ENCODE results near the gene PAQR7. TPM values are rescaled to one million over a fixed set of nuclear protein-coding genes. Genes with fewer than 3 reads are reported as not detected.
A peak's percentile ranks its signal among the peaks of the same experiment; 100 is the strongest.

Gene PAQR7
- total RNA-seq, 1 donor from 2014 or later, result 18.7 TPM

GRCh38 chr1:25856856-25857255 is 18.7 kb downstream of the PAQR7 start:
- Mint-ChIP-seq H3K27ac (ENCODE audit: unreplicated experiment) (peak overlapping the region; percentile 14), H3K27me3 (ENCODE audit: unreplicated experiment) (peaks cover 1% of the 10 kb centered on the region), H3K9me3 (ENCODE audit: unreplicated experiment) (no peaks in the 10 kb centered on the region), H3K4me1 (ENCODE audit: unreplicated experiment) (peaks cover 15% of the 10 kb centered on the region), H3K36me3 (ENCODE audit: low read depth, unreplicated experiment) (peaks cover under 1% of the 10 kb centered on the region), H3K4me3 (ENCODE audit: unreplicated experiment) (no peak overlapping the region)
- TF ChIP-seq CTCF (IDR thresholded peaks at IDR 0.05; ENCODE audit: unreplicated experiment), result no peak
- DNase-seq (ENCODE audit: low spot score), result no peak

DNA sequence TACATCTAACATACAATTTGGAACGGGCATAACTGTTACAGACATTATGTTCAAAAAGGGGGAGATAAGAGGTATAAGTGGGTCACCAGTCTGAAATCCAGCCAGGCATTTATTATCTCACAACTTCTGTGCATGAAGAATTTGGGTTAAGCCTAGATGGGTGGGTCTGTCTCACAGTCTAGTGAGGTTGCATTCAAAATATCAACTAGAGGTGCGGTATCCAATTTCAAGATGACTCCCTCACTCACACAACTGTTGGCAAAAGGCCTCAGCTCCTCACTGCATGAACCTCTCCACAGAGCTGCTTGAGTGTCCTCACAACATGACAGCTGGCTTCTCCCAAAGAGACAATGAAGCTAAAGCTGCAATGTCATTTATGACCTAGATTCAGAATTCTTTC is 21.0 kb downstream of the PAQR7 start:
- Mint-ChIP-seq H3K27me3 (ENCODE audit: unreplicated experiment) (peaks cover 1% of the 10 kb centered on the region), H3K9me3 (ENCODE audit: unreplicated experiment) (no peaks in the 10 kb centered on the region), H3K27ac (ENCODE audit: unreplicated experiment) (no peak overlapping the region), H3K4me1 (ENCODE audit: unreplicated experiment) (peaks cover 6% of the 10 kb centered on the region), H3K36me3 (ENCODE audit: low read depth, unreplicated experiment) (no peaks in the 10 kb centered on the region), H3K4me3 (ENCODE audit: unreplicated experiment) (no peak overlapping the region)
- no peak for DNase-seq (ENCODE audit: low spot score)
- no peak for TF ChIP-seq CTCF (IDR thresholded peaks at IDR 0.05; ENCODE audit: unreplicated experiment)

DNA sequence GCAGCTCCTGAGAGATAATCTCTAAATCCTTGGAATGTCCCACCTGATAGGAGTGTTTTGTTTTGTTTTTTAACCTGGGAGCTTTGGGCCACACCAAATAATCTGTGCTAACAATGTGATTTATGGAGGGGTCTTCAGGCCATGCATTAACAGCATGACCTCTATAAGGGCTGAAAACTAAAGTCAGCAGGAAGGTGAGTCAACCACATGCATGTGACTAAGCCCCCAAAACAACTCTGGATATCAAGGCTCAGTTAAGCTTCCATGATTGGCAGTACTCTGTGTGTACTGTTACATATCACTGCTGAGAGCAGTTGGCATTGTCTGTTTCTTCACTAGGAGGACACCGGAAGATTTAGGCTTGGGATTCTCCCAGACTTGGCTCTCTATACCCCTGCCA is 27.0 kb downstream of the PAQR7 start:
- H3K27ac Mint-ChIP-seq (ENCODE audit: unreplicated experiment), result no peak overlapping the region
- H3K9me3 Mint-ChIP-seq (ENCODE audit: unreplicated experiment), result no peaks in the 10 kb centered on the region
- no peaks in the 10 kb centered on the region for H3K36me3 Mint-ChIP-seq (ENCODE audit: low read depth, unreplicated experiment)
- no peaks in the 10 kb centered on the region for H3K27me3 Mint-ChIP-seq (ENCODE audit: unreplicated experiment)
- TF ChIP-seq CTCF (IDR thresholded peaks at IDR 0.05; ENCODE audit: unreplicated experiment), result no peak
- no peaks in the 10 kb centered on the region for H3K4me1 Mint-ChIP-seq (ENCODE audit: unreplicated experiment)
- no peak overlapping the region for H3K4me3 Mint-ChIP-seq (ENCODE audit: unreplicated experiment)
- no peak for DNase-seq (ENCODE audit: low spot score)

- Mint-ChIP-seq H3K4me3 (ENCODE audit: unreplicated experiment) (no peak overlapping the region), H3K4me1 (ENCODE audit: unreplicated experiment) (no peaks in the 10 kb centered on the region), H3K36me3 (ENCODE audit: low read depth, unreplicated experiment) (no peaks in the 10 kb centered on the region), H3K9me3 (ENCODE audit: unreplicated experiment) (no peaks in the 10 kb centered on the region), H3K27ac (ENCODE audit: unreplicated experiment) (no peak overlapping the region), H3K27me3 (ENCODE audit: unreplicated experiment) (no peaks in the 10 kb centered on the region)
- TF ChIP-seq CTCF (IDR thresholded peaks at IDR 0.05; ENCODE audit: unreplicated experiment), result no peak
- no peak for DNase-seq (ENCODE audit: low spot score)
Observed at GRCh38 chr1:25847929-25848328, 27.6 kb downstream of the PAQR7 start.

GRCh38 chr1:25845664-25846063 is 29.8 kb downstream of the PAQR7 start:
- DNase-seq (ENCODE audit: low spot score), result no peak
- H3K4me3 Mint-ChIP-seq (ENCODE audit: unreplicated experiment), result no peak overlapping the region

More at GRCh38 chr1:25845664-25846063, 29.8 kb downstream of the PAQR7 start:
- Mint-ChIP-seq H3K27ac (ENCODE audit: unreplicated experiment) (no peak overlapping the region), H3K4me1 (ENCODE audit: unreplicated experiment) (no peaks in the 10 kb centered on the region), H3K9me3 (ENCODE audit: unreplicated experiment) (no peaks in the 10 kb centered on the region), H3K36me3 (ENCODE audit: low read depth, unreplicated experiment) (no peaks in the 10 kb centered on the region), H3K27me3 (ENCODE audit: unreplicated experiment) (no peaks in the 10 kb centered on the region)
- no peak for TF ChIP-seq CTCF (IDR thresholded peaks at IDR 0.05; ENCODE audit: unreplicated experiment)
